Calu3 (cell line): ENCODE measurements around the gene CEP55. TPM values are rescaled to one million over a fixed set of nuclear protein-coding genes. Genes with fewer than 3 reads are reported as not detected.

Source experiments
- BruUV-seq: library from RNA; stranded (reverse); fragments of 400-500 nt; replicated peaks from 2 replicates; lab custom pipeline; 2021; lab: Mats Ljungman, UMichigan
- CTCF ChIA-PET: fragments of 300-600 bp; sonication (Branson Sonifier 250); formaldehyde crosslinking; loops from one replicate; lab custom pipeline; 2022; ENCODE audit warnings: antibody characterized with exemption; lab: Charles Lee
- DNase-seq: peaks from one replicate; pipeline ENCODE4 v3.0.0; 2022
- H3K27ac Mint-ChIP-seq: one replicate; pipeline ENCODE4 v1.8.0; 2022; ENCODE audit warnings: mixed read lengths; ENCODE audit not compliant: unreplicated experiment
- H3K27me3 Mint-ChIP-seq: one replicate; pipeline ENCODE4 v1.8.0; 2022; ENCODE audit warnings: mixed read lengths; ENCODE audit not compliant: unreplicated experiment
- H3K36me3 Mint-ChIP-seq: one replicate; pipeline ENCODE4 v1.8.0; 2022; ENCODE audit warnings: mild to moderate bottlenecking, moderate library complexity, mixed read lengths; ENCODE audit not compliant: insufficient read depth, unreplicated experiment
- H3K4me1 Mint-ChIP-seq: one replicate; pipeline ENCODE4 v1.8.0; 2022; ENCODE audit warnings: mild to moderate bottlenecking, low read depth, mixed read lengths; ENCODE audit not compliant: unreplicated experiment
- H3K4me3 Mint-ChIP-seq: one replicate; pipeline ENCODE4 v1.8.0; 2022; ENCODE audit warnings: mild to moderate bottlenecking, low read depth, moderate library complexity, mixed read lengths; ENCODE audit not compliant: unreplicated experiment
- H3K9me3 Mint-ChIP-seq: one replicate; pipeline ENCODE4 v1.8.0; 2022; ENCODE audit warnings: low read depth, mixed read lengths; ENCODE audit not compliant: unreplicated experiment
- CTCF ChIP-seq: fragments of 200-600 bp; IDR thresholded peaks from one replicate; pipeline ENCODE4 v1.8.0; 2022; ENCODE audit warnings: antibody characterized with exemption; ENCODE audit not compliant: unreplicated experiment
- intact Hi-C: fragments of 100-400 bp; cut with micrococcal nuclease; formaldehyde crosslinking; loops from one replicate; pipeline ENCODE4 v1.10.0; 2022; ENCODE audit not compliant: unreplicated experiment
- total RNA-seq: library from RNA; stranded (reverse); gene quantifications from 2 replicates; pipeline ENCODE4 v1.2.3, GENCODE V29; 2022

CEP55 gene
- total RNA-seq, 1 experiment from 2014 or later = 52.2 TPM

GRCh38 chr10:93481637-93482144 is 14.7 kb upstream of the CEP55 start:
- no peaks in the 10 kb centered on the region for H3K9me3 Mint-ChIP-seq
- intact Hi-C loops = loop anchor here (1.0 to 2.0 kb wide), 2 partner anchors 29 to 105 kb away; no protein-coding TSS in a partner anchor
- H3K4me3 Mint-ChIP-seq = peak overlapping the region; percentile 80
- peaks cover 10% of the 10 kb centered on the region for H3K4me1 Mint-ChIP-seq
- DNase-seq = no peak
- peaks cover 60% of the 10 kb centered on the region for H3K36me3 Mint-ChIP-seq
- TSS peak; percentile 65 for BruUV-seq
- TF ChIP-seq CTCF = no peak
- H3K27ac Mint-ChIP-seq = peak overlapping the region; percentile 97
- no peaks in the 10 kb centered on the region for H3K27me3 Mint-ChIP-seq
- CTCF ChIA-PET = interaction anchor here (0.8 to 1.9 kb wide), 9 partner anchors 11 to 105 kb away, joined by 3 to 20 read pairs (median 5); no protein-coding TSS in a partner anchor

GRCh38 chr10:93482145-93482834 is 14.1 kb upstream of the CEP55 start, which contains the start of gene MYOF:
TSS of gene MYOF (minus strand) at chr10:93482334. CDS start at chr10:93482194, 140 bp downstream.
- peak; percentile 73 for DNase-seq
- CTCF ChIA-PET = interaction anchor here (0.5 to 1.9 kb wide), 12 partner anchors 12 to 125 kb away, joined by 3 to 20 read pairs (median 4); no protein-coding TSS in a partner anchor
- Mint-ChIP-seq H3K9me3 (no peaks in the 10 kb centered on the region), H3K27me3 (no peaks in the 10 kb centered on the region), H3K27ac (peak within 1 kb of the TSS; percentile 97), H3K4me1 (peaks cover 7% of the 10 kb centered on the region), H3K36me3 (peaks cover 54% of the 10 kb centered on the region), H3K4me3 (peak within 1 kb of the TSS; percentile 80)
- intact Hi-C loops = loop anchor here (1.0 to 2.0 kb wide), 2 partner anchors 29 to 106 kb away; no protein-coding TSS in a partner anchor
- no peak for TF ChIP-seq CTCF
- no TSS peak for BruUV-seq

GRCh38 chr10:93485690-93486089 is 10.7 kb upstream of the CEP55 start:
- intact Hi-C loops = loop anchor here (2.0 kb wide), 1 partner anchor 195 kb away; no protein-coding TSS in a partner anchor
- CTCF ChIA-PET = interaction anchor here (0.6 to 1.0 kb wide), 4 partner anchors 14 to 195 kb away, joined by 3 to 7 read pairs (median 4); no protein-coding TSS in a partner anchor
- DNase-seq = no peak
- H3K4me1 Mint-ChIP-seq = no peaks in the 10 kb centered on the region
- H3K36me3 Mint-ChIP-seq = peaks cover 20% of the 10 kb centered on the region
- no peaks in the 10 kb centered on the region for H3K27me3 Mint-ChIP-seq
- H3K4me3 Mint-ChIP-seq = no peak overlapping the region
- BruUV-seq = no TSS peak
- H3K9me3 Mint-ChIP-seq = no peaks in the 10 kb centered on the region
- no peak for TF ChIP-seq CTCF
- H3K27ac Mint-ChIP-seq = no peak overlapping the region

- Mint-ChIP-seq H3K36me3 (no peaks in the 10 kb centered on the region), H3K4me1 (no peaks in the 10 kb centered on the region), H3K27me3 (no peaks in the 10 kb centered on the region), H3K9me3 (no peaks in the 10 kb centered on the region), H3K4me3 (no peak overlapping the region), H3K27ac (no peak overlapping the region)
- TF ChIP-seq CTCF = no peak
- intact Hi-C loops = no loop called here
- CTCF ChIA-PET = no interaction called here
- no peak for DNase-seq
- BruUV-seq = no TSS peak
Observed at GRCh38 chr10:93488956-93489528, 7.4 kb upstream of the CEP55 start.
